ENCODE measurements around the gene IFNAR2. TPM values are rescaled to one million over a fixed set of nuclear protein-coding genes. Genes with fewer than 3 reads are reported as not detected.
"Not testable (repeated sequence)": the region's sequence is repeated elsewhere in the genome, so short reads cannot be mapped to it uniquely, and the experiment has no call there.

Gene IFNAR2
- total RNA-seq, 1 donor from 2014 or later, result 55.2 TPM

- no peak for DNase-seq (ENCODE audit: low spot score)
Observed at GRCh38 chr21:33214056-33214455, 15.7 kb upstream of the IFNAR2 start.

- DNase-seq (ENCODE audit: low spot score), result no peak
Observed at GRCh38 chr21:33217138-33217520, 12.6 kb upstream of the IFNAR2 start.

GRCh38 chr21:33219300-33219699 is 10.4 kb upstream of the IFNAR2 start:
- DNase-seq (ENCODE audit: low spot score), result no peak

- no peak for DNase-seq (ENCODE audit: low spot score)
Observed at GRCh38 chr21:33219954-33220353, 9.8 kb upstream of the IFNAR2 start.

DNA sequence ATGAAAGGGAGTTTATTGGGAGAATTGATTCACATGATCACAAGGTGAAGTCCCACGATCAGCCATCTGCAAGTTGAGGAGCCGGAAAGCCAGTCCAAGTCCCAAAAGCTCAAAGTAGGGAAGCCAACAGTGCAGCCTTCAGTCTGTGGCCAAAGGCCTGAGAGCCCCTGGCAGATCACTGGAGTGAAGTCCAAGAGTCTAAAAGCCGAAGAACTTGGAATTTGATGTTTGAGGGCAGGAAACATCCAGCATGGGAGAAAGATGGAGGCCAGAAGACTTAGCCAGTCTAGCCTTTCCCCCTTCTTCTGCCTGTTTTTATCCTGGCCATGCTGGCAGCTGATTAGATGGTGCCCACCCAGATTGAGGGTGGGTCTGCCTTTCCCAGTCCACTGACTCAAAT is 4.4 kb upstream of the IFNAR2 start:
- not testable (repeated sequence) for DNase-seq (ENCODE audit: low spot score)

GRCh38 chr21:33228455-33228854 is 1.3 kb upstream of the IFNAR2 start:
- no peak for DNase-seq (ENCODE audit: low spot score)

DNA sequence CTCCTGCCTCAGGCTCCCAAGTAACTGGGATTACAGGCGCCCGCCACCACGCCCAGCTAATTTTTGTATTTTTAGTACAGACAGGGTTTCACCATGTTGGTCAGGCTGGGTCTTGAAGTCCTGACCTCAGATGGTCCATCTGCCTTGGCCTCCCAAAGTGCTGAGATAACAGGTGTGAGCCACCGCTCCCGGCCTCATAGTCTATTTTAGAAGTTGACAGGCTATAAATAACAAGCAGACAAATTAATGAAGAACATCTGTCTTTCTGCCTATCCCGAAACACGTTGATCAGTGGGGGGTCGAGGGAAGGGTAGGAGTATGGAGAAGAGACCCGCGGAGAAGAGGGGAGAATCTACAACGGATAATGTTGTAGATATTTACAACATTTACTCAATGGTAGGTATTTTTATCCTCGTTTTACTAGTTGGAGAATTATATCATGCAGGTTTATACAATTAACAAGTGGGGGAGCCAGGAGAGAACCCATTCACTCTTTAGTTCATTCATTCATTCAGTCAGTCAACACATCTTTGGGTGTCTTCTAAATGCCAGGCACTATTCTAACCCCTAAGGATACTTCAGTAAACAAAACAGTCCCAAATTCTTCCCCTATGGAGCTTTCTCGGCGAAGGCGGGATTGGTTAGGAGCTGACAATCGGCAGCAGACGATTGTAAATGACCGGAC is 497 bp upstream of the IFNAR2 start:
- no peak for DNase-seq (ENCODE audit: low spot score)

- DNase-seq (ENCODE audit: low spot score), result peak; percentile 69
Observed at GRCh38 chr21:33230545-33231324, 997 bp downstream of the IFNAR2 start.

GRCh38 chr21:33231526-33231925 is 1.8 kb downstream of the IFNAR2 start:
- DNase-seq (ENCODE audit: low spot score), result no peak

- DNase-seq (ENCODE audit: low spot score), result no peak
Observed at GRCh38 chr21:33232291-33233034, 2.7 kb downstream of the IFNAR2 start.

- no peak for DNase-seq (ENCODE audit: low spot score)
Observed at GRCh38 chr21:33234635-33235520, 5.1 kb downstream of the IFNAR2 start.

DNA sequence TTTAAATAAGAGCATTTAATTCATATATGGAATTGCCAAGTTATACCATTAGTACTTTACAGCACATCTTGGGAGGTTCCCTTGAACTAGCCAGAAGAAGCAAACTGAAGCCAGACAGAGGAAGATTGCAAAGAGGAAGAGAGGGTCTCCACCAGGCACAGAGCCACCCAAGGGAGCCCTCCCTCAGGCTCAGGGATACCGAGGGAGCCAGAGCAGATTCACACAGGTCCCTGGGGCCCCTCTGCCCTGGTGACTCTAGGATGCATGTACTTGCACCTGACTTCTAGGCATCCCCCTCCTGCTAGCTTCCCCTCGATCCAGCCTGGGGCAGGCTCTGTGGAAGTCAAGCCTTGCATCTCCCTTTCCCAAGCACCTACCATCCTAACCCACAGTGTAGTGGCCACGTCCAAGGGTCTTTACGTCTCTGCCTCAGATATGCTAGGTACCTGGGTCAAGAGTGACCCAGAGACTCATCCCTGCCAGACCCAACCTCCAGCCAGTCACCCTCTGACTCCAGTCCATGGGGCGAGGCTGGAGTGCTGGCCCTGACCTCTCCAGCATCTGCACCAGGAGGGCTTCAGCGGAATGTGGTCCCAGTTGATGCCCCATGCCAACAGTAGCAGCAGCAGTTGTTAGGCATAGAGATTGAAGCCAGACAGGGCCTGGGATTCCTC is 6.4 kb downstream of the IFNAR2 start:
- DNase-seq (ENCODE audit: low spot score), result no peak

DNA sequence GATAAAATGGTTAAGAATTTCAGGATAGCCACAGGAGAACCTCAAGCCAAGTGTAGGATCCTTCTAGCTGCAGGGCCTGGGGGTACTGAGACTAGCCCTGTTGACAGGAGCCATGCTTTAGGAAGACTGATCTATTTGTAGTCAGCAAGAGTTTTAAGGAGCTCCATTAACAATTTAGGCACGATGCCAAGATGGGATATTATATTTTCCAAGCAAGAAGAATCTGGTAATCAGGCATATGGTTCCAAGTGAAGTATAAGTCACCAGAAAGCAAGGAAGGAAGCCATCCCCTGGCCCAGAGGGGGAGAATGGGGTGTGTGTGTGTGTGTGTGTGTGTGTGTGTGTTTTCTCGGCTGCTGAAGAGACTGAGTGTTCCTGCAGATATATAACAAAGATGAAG is 7.0 kb downstream of the IFNAR2 start:
- no peak for DNase-seq (ENCODE audit: low spot score)

DNA sequence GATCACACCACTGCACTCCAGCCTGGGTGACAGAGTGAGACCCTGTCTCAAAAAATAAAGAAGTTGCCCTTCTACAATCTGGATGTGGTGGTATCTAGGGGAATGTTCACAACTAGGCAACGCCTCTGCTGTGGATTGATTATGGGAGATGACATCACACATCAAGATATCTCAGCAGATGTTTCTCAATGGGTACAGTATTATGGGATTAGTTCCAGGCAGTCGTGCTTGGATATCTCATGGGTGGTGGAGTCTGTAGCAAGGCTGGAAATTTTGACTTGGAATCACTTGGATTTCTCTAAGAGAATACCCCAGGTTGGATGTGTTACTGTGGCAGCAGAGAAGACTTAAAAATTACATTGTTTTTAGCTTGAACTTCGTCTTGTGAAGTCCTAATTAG is 7.7 kb downstream of the IFNAR2 start:
- no peak for DNase-seq (ENCODE audit: low spot score)

DNA sequence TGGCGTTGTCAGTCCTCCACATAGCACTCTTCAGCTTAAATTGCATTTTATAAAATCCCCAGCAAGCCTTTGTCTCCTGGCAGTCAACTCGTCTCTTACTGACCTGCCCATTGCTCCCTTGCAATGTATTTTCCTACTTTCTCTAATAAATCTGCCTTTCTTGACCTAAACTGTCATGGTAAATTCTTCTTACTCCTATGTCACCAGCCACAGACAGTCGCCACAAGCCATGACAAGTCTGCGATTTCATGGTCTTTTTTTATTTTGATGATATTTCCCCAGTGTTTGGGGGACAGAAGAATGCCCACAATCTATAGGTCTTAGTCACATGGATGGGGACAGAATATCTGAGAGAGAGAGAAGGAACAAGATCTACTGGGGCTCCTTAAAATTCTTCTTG is 8.4 kb downstream of the IFNAR2 start:
- DNase-seq (ENCODE audit: low spot score), result no peak

GRCh38 chr21:33238565-33239255 is 9.0 kb downstream of the IFNAR2 start:
- DNase-seq (ENCODE audit: low spot score), result no peak

- not testable (repeated sequence) for DNase-seq (ENCODE audit: low spot score)
Observed at GRCh38 chr21:33239559-33240127, 9.9 kb downstream of the IFNAR2 start.

GRCh38 chr21:33240404-33240803 is 10.7 kb downstream of the IFNAR2 start:
- no peak for DNase-seq (ENCODE audit: low spot score)

DNA sequence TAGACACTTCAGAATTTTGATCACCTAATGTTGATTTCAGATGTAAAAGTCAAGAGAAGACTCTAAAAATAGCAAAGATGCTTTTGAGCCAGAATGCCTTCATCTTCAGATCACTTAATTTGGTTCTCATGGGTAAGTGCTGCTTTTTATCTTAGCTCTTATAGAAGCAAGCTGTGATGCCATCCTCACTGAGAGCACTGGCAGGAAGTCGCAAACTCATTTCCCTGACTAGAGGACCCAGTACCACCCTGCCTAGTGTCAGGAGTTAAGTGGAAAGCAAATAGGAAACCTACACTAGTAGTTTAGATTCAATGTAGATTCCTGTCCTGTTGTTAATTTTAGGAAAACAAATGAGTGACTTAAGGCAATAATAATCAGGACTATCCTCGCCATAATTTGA is 12.1 kb downstream of the IFNAR2 start:
- no peak for DNase-seq (ENCODE audit: low spot score)

DNA sequence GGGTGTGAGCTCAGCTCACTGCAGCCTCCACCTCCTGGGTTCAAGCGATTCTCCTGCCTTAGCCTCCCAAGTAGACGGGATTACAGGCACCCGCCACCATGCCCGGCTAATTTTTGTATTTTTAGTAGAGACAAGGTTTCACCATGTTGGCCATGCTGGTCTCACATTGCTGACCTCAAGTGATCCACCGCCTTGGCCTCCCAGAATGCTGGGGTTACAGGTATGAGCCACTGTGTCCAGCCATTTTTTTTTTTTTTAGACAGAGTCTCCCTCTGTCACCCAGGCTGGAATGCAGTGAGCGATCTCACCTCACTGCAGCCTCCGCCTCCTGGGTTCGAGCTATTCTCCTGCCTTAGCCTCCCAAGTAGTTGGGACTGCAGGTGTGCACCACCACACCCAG is 13.1 kb downstream of the IFNAR2 start:
- not testable (repeated sequence) for DNase-seq (ENCODE audit: low spot score)
